ENCODE measurements around the gene PACRG. TPM values are rescaled to one million over a fixed set of nuclear protein-coding genes. Genes with fewer than 3 reads are reported as not detected.

The PACRG gene
- total and polyA plus RNA-seq, 9 donors = 2.5 to 33.1 (median 3.8) TPM

DNA sequence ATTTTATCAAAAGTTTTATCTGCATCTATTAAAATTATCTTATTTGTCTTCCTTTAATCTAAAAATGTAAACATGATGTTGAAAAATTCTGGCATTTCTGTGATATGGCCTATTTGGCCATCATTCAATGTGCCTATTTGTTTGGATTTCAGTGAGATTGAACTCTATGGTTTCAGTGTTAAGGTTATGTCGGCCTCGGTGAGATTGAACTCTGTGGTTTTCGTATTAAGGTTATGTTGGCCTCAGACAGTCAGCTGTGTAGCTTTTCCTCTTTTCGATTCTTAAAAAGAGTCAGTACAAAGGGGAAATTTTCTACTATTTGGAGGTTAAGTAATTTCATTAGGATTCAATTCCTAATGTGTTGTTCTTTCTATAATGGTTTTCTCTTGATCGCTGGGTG, 320.6 kb downstream of the PACRG start:
- H3K4me3 ChIP-seq = no peak overlapping the region
- 55 to 87% (median 76%) methylated on average over 5 of the region's 5 CpGs for WGBS, 3 donors
- intact Hi-C loops (cut with DNase I) = no loop called here
- no peaks in the 10 kb centered on the region for H3K27me3 ChIP-seq
- H3K36me3 ChIP-seq = no peaks in the 10 kb centered on the region
- DNase-seq = no peak
- no peak overlapping the region for H3K27ac ChIP-seq
- no peaks in the 10 kb centered on the region for H3K9me3 ChIP-seq
- TF ChIP-seq CTCF (IDR thresholded peaks at IDR 0.05) (no peak), POLR2A (IDR thresholded peaks at IDR 0.05) (no peak), EP300 (IDR thresholded peaks at IDR 0.05) (no peak)
- H3K4me1 ChIP-seq (ENCODE audit: insufficient read depth) = no peaks in the 10 kb centered on the region

- no peaks in the 10 kb centered on the region for H3K27me3 ChIP-seq
- no peak overlapping the region for H3K4me3 ChIP-seq
- no peak for TF ChIP-seq CTCF (IDR thresholded peaks at IDR 0.05)
- TF ChIP-seq EP300 (IDR thresholded peaks at IDR 0.05) = no peak
- no peak for TF ChIP-seq POLR2A (IDR thresholded peaks at IDR 0.05)
- no peak overlapping the region for H3K27ac ChIP-seq
- no peak for DNase-seq
- no peaks in the 10 kb centered on the region for H3K36me3 ChIP-seq
- H3K4me1 ChIP-seq (ENCODE audit: insufficient read depth) = no peaks in the 10 kb centered on the region
- intact Hi-C loops (cut with DNase I) = no loop called here
- 92 to 95% (median 95%) methylated on average over 11 of the region's 11 CpGs for WGBS, 3 donors
- H3K9me3 ChIP-seq = no peaks in the 10 kb centered on the region
Measured at GRCh38 chr6:163053667-163054344, 326.0 kb downstream of the PACRG start.

- intact Hi-C loops (cut with DNase I) = no loop called here
- TF ChIP-seq EP300 (IDR thresholded peaks at IDR 0.05) (no peak), POLR2A (IDR thresholded peaks at IDR 0.05) (no peak), CTCF (IDR thresholded peaks at IDR 0.05) (no peak)
- no peak overlapping the region for H3K27ac ChIP-seq
- H3K36me3 ChIP-seq = no peaks in the 10 kb centered on the region
- H3K27me3 ChIP-seq = no peaks in the 10 kb centered on the region
- DNase-seq = no peak
- H3K4me1 ChIP-seq (ENCODE audit: insufficient read depth) = no peaks in the 10 kb centered on the region
- no peak overlapping the region for H3K4me3 ChIP-seq
- no peaks in the 10 kb centered on the region for H3K9me3 ChIP-seq
- 92 to 97% (median 95%) methylated on average over 5 of the region's 5 CpGs for WGBS, 3 donors
Measured at GRCh38 chr6:163054641-163055040, 326.9 kb downstream of the PACRG start.

GRCh38 chr6:163057260-163057659, 329.5 kb downstream of the PACRG start:
- no peaks in the 10 kb centered on the region for H3K36me3 ChIP-seq
- no peak for DNase-seq
- H3K4me1 ChIP-seq (ENCODE audit: insufficient read depth) = no peaks in the 10 kb centered on the region
- no peak overlapping the region for H3K4me3 ChIP-seq
- intact Hi-C loops (cut with DNase I) = no loop called here
- TF ChIP-seq CTCF (IDR thresholded peaks at IDR 0.05) (no peak), EP300 (IDR thresholded peaks at IDR 0.05) (no peak), POLR2A (IDR thresholded peaks at IDR 0.05) (no peak)
- H3K27me3 ChIP-seq = no peaks in the 10 kb centered on the region
- WGBS, 3 donors = 58 to 64% (median 62%) methylated on average over 2 of the region's 2 CpGs
- H3K9me3 ChIP-seq = no peaks in the 10 kb centered on the region
- H3K27ac ChIP-seq = no peak overlapping the region

All from ovary (tissue), 9 donors.